CD4-positive, alpha-beta T cell (primary cell): ENCODE data around the gene CBX4. TPM values are rescaled to one million over a fixed set of nuclear protein-coding genes. Genes with fewer than 3 reads are reported as not detected.
A peak's percentile ranks its signal among the peaks of the same experiment; 100 is the strongest.

Experiments used
- ATAC-seq: fragments of 200-7000 bp; cut with Tn5 transposase; one replicate; pipeline ENCODE4 v1.10.0; 2022; ENCODE audit warnings: mild to moderate bottlenecking; ENCODE audit not compliant: poor library complexity
- CTCF ChIA-PET: fragments of 350-600 bp; sonication (Branson Sonifier 250); formaldehyde crosslinking; loops from one replicate; lab custom pipeline; 2021; ENCODE audit warnings: antibody characterized with exemption, inconsistent platforms; lab: Charles Lee
- POLR2A ChIA-PET: fragments of 350-600 bp; sonication (Branson Sonifier 250); formaldehyde crosslinking; loops from one replicate; lab custom pipeline; 2021; ENCODE audit warnings: antibody characterized with exemption, inconsistent platforms; lab: Charles Lee
- DNase-seq, 14 experiments: peaks; one replicate each; pipeline ENCODE4 v3.0.0-alpha.2; 2013 to 2020; ENCODE audit warnings: mixed read lengths in 2 of 14
- H3K27ac ChIP-seq, 2 donors: one replicate each; pipeline versions ENCODE4 v1.5.1 to v1.7.0; 2013; ENCODE audit warnings: low read length in 2 of 2, low read depth in 1 of 2, mild to moderate bottlenecking in 1 of 2
- H3K27me3 ChIP-seq, 2 experiments: 1 replicate in 1 of 2; 2 replicates in 1 of 2; pipeline versions ENCODE4 v1.6.1 to v1.7.0; 2013; ENCODE audit warnings: low read length in 2 of 2, control low read depth in 1 of 2, mild to moderate bottlenecking in 1 of 2, moderate library complexity in 1 of 2; ENCODE audit not compliant: insufficient read depth in 2 of 2, control insufficient read depth in 1 of 2
- H3K36me3 ChIP-seq: one replicate; pipeline ENCODE4 v1.6.1; 2013; ENCODE audit warnings: low read length, control low read depth; ENCODE audit not compliant: insufficient read depth
- H3K4me1 ChIP-seq: one replicate; pipeline ENCODE4 v1.6.1; 2013; ENCODE audit warnings: low read length, control low read depth; ENCODE audit not compliant: insufficient read depth
- H3K4me3 ChIP-seq: one replicate; pipeline ENCODE4 v1.5.1; 2013; ENCODE audit warnings: mild to moderate bottlenecking, low read length, moderate library complexity
- H3K9me3 ChIP-seq, 2 experiments: 1 replicate in 1 of 2; 2 replicates in 1 of 2; pipeline versions ENCODE4 v1.6.1 to v1.7.0; 2013; ENCODE audit warnings: low read length in 2 of 2, mild to moderate bottlenecking in 2 of 2, control low read depth in 1 of 2, moderate library complexity in 1 of 2; ENCODE audit not compliant: control insufficient read depth in 1 of 2, insufficient read depth in 1 of 2
- H3K27ac Mint-ChIP-seq: one replicate; pipeline ENCODE4 v1.8.0; 2020; ENCODE audit warnings: mixed read lengths
- H3K27me3 Mint-ChIP-seq: one replicate; pipeline ENCODE4 v1.8.0; 2021; ENCODE audit warnings: mixed read lengths
- H3K36me3 Mint-ChIP-seq: one replicate; pipeline ENCODE4 v1.8.0; 2021; ENCODE audit warnings: low read depth, mixed read lengths
- H3K4me1 Mint-ChIP-seq: one replicate; pipeline ENCODE4 v1.8.0; 2021; ENCODE audit warnings: low read depth, mixed read lengths
- H3K4me3 Mint-ChIP-seq: one replicate; pipeline ENCODE4 v1.8.0; 2020; ENCODE audit warnings: mild to moderate bottlenecking, mixed read lengths
- H3K9me3 Mint-ChIP-seq: one replicate; pipeline ENCODE4 v1.8.0; 2020; ENCODE audit warnings: mixed read lengths
- CTCF ChIP-seq: fragments of 200-600 bp; IDR thresholded peaks from one replicate; pipeline ENCODE4 v1.8.0; 2022; ENCODE audit warnings: antibody characterized with exemption, mild to moderate bottlenecking
- intact Hi-C, 2 experiments: fragments of 100-400 bp; cut with DNase I in 1 of 2; cut with micrococcal nuclease in 1 of 2; formaldehyde crosslinking; loops; one replicate each; pipeline versions ENCODE4 v1.15.1 to v1.9.0; 2023 to 2025; cut with DNase I, micrococcal nuclease
- total RNA-seq, 174 experiments: library from RNA in 2 of 174; stranded (reverse) in 2 of 174; gene quantifications; one replicate each; pipeline ENCODE4 v1.2.3 and lab custom pipeline; 2021 to 2026

The CBX4 gene
- total RNA-seq, 2 experiments from 2014 or later: 196 to 202 TPM

GRCh38 chr17:79814127-79814973 lies 24.9 kb downstream of the CBX4 start:
- TF ChIP-seq CTCF: no peak
- Mint-ChIP-seq H3K27me3 (peaks cover 62% of the 10 kb centered on the region), H3K9me3 (no peaks in the 10 kb centered on the region), H3K27ac (no peak overlapping the region), H3K4me3 (peak overlapping the region; percentile 84), H3K36me3 (no peaks in the 10 kb centered on the region), H3K4me1 (peaks cover 23% of the 10 kb centered on the region)
- ATAC-seq: no peak
- ChIA-PET POLR2A (interaction anchor here (0.7 to 7.0 kb wide), 7 partner anchors 9 to 69 kb away, joined by 3 to 82 read pairs (median 3); partner anchors contain the start of genes CBX4 and CBX8), CTCF (no interaction called here)
- H3K4me3 ChIP-seq: no peak overlapping the region
- DNase-seq: peak in 1 of 14 experiments; percentile 35
- H3K9me3 ChIP-seq: peaks cover 0 to 41% of the 10 kb centered on the region in 2 experiments
- no peak overlapping the region for H3K27ac ChIP-seq
- H3K4me1 ChIP-seq: peaks cover 57% of the 10 kb centered on the region
- intact Hi-C loops: loop anchor here in 1 of 2 experiments (5.0 kb wide), 1 partner anchor 67 kb away; no protein-coding TSS in a partner anchor
- H3K27me3 ChIP-seq: peaks cover 54 to 61% of the 10 kb centered on the region in 2 experiments
- H3K36me3 ChIP-seq: no peaks in the 10 kb centered on the region

GRCh38 chr17:79813297-79814126 lies 25.7 kb downstream of the CBX4 start:
- Mint-ChIP-seq H3K27ac (no peak overlapping the region), H3K27me3 (peaks cover 71% of the 10 kb centered on the region), H3K4me1 (peaks cover 30% of the 10 kb centered on the region), H3K4me3 (peak overlapping the region; percentile 30), H3K36me3 (no peaks in the 10 kb centered on the region), H3K9me3 (no peaks in the 10 kb centered on the region)
- no peak overlapping the region for H3K4me3 ChIP-seq
- H3K36me3 ChIP-seq: no peaks in the 10 kb centered on the region
- peaks cover 66% of the 10 kb centered on the region for H3K4me1 ChIP-seq
- CTCF ChIA-PET: interaction anchor here (1.0 to 3.4 kb wide), 3 partner anchors 22 to 31 kb away, joined by 3 to 15 read pairs (median 4); partner anchors contain the start of gene CBX4
- H3K9me3 ChIP-seq: peaks cover 0 to 49% of the 10 kb centered on the region in 2 experiments
- peaks cover 63 to 70% of the 10 kb centered on the region in 2 experiments for H3K27me3 ChIP-seq
- no peak for TF ChIP-seq CTCF
- ATAC-seq (no peak), DNase-seq (peak in 1 of 14 experiments; percentile 49)
- POLR2A ChIA-PET: interaction anchor here (0.7 to 7.0 kb wide), 7 partner anchors 15 to 68 kb away, joined by 3 to 82 read pairs (median 7); partner anchors contain the start of genes CBX4 and CBX8
- H3K27ac ChIP-seq: no peak overlapping the region
- intact Hi-C loops: loop anchor here in 1 of 2 experiments (5.0 kb wide), 1 partner anchor 66 kb away; no protein-coding TSS in a partner anchor
